OCI-LY7 (cell line): ENCODE results near the gene ZPBP2. TPM values are rescaled to one million over a fixed set of nuclear protein-coding genes. Genes with fewer than 3 reads are reported as not detected.
A peak's percentile ranks its signal among the peaks of the same experiment; 100 is the strongest.

ENCODE experiments used
- BruUV-seq: library from RNA; stranded (reverse); fragments of 400-500 nt; replicated peaks from 2 replicates; lab custom pipeline; 2021; lab: Mats Ljungman, UMichigan
- CTCF ChIA-PET: fragments of 300-600 bp; sonication (Branson Sonifier 250); formaldehyde crosslinking; loops from one replicate; lab custom pipeline; 2022; ENCODE audit warnings: antibody characterized with exemption; ENCODE audit not compliant: unreplicated experiment; lab: Charles Lee
- POLR2A ChIA-PET: fragments of 300-600 bp; sonication (Branson Sonifier 250); formaldehyde crosslinking; loops from one replicate; lab custom pipeline; 2022; ENCODE audit warnings: antibody characterized with exemption; lab: Charles Lee
- DNase-seq: peaks from one replicate; pipeline ENCODE4 v3.0.0-alpha.2; 2015; ENCODE audit warnings: low spot score
- H2AFZ ChIP-seq: fragments of 200-600 bp; sonication (generic), shearing (Covaris generic); 2 replicates; pipeline ENCODE4 v1.6.1; 2014; ENCODE audit warnings: mild to moderate bottlenecking, antibody characterized with exemption, low read length, moderate library complexity
- H3K27ac ChIP-seq: fragments of 200-600 bp; sonication (generic); 2 replicates; pipeline ENCODE4 v1.5.1; 2014; ENCODE audit warnings: mixed run types, low read depth, mild to moderate bottlenecking, moderate library complexity, low read length, inconsistent platforms; ENCODE audit not compliant: poor library complexity, severe bottlenecking
- H3K36me3 ChIP-seq: fragments of 200-600 bp; sonication (generic); 2 replicates; pipeline ENCODE4 v1.6.1; 2014; ENCODE audit warnings: mild to moderate bottlenecking, antibody characterized with exemption, low read length, moderate library complexity, mixed read lengths; ENCODE audit not compliant: insufficient read depth
- H3K4me1 ChIP-seq: fragments of 200-600 bp; sonication (generic); 2 replicates; pipeline ENCODE4 v1.5.1; 2014; ENCODE audit warnings: mild to moderate bottlenecking, low read length; ENCODE audit not compliant: insufficient read depth, poor library complexity, severe bottlenecking
- H3K4me2 ChIP-seq: fragments of 200-600 bp; sonication (generic); 2 replicates; pipeline ENCODE4 v1.6.1; 2014; ENCODE audit warnings: mild to moderate bottlenecking, low read length
- H3K4me3 ChIP-seq: fragments of 200-600 bp; sonication (generic); 2 replicates; pipeline ENCODE4 v1.5.1; 2014; ENCODE audit warnings: mild to moderate bottlenecking, low read depth, low read length; ENCODE audit not compliant: poor library complexity, severe bottlenecking
- H3K79me2 ChIP-seq: fragments of 200-600 bp; sonication (generic); 2 replicates; pipeline ENCODE4 v1.6.1; 2016; ENCODE audit warnings: low read depth, mild to moderate bottlenecking, low read length, moderate library complexity, mixed read lengths; ENCODE audit not compliant: insufficient read depth
- H3K9me2 ChIP-seq: fragments of 200-600 bp; sonication (generic); 2 replicates; pipeline ENCODE4 v1.6.1; 2016; ENCODE audit warnings: mild to moderate bottlenecking, low read length, mixed read lengths; ENCODE audit not compliant: insufficient read depth
- H3K9me3 ChIP-seq: fragments of 200-600 bp; sonication (generic); 2 replicates; pipeline ENCODE4 v1.6.1; 2014; ENCODE audit warnings: mild to moderate bottlenecking, mixed run types, low read length, mixed read lengths
- H4K20me1 ChIP-seq: fragments of 200-600 bp; sonication (generic); 2 replicates; pipeline ENCODE4 v1.6.1; 2014; ENCODE audit warnings: mild to moderate bottlenecking, antibody characterized with exemption, low read length, moderate library complexity, mixed read lengths; ENCODE audit not compliant: insufficient read depth
- CTCF ChIP-seq: fragments of 200-600 bp; sonication (generic); conservative IDR thresholded peaks from 2 replicates; pipeline ENCODE4 v1.5.1; 2014; ENCODE audit warnings: mild to moderate bottlenecking, antibody characterized with exemption, low read length, moderate library complexity, mixed read lengths
- EZH2phosphoT487 ChIP-seq: fragments of 200-600 bp; sonication (generic); IDR thresholded peaks from 2 replicates; pipeline ENCODE4 v1.6.1; 2018; ENCODE audit warnings: low read depth, borderline replicate concordance, mild to moderate bottlenecking, mixed run types, antibody characterized with exemption, low read length, moderate library complexity, mixed read lengths
- intact Hi-C: fragments of 100-400 bp; cut with micrococcal nuclease; formaldehyde crosslinking; loops from one replicate; pipeline ENCODE4 v1.10.0; 2022; ENCODE audit not compliant: unreplicated experiment
- total RNA-seq, 2 experiments: library from RNA; depleted of rRNA in 1 of 2; stranded (reverse); fragments of >200 nt in 1 of 2; shearing (Covaris generic) in 1 of 2; gene quantifications; 2 replicates each; pipeline ENCODE4 v1.2.3, GENCODE V29; 2014 to 2022

ZPBP2 gene
- total RNA-seq, 2 experiments from 2014 or later: not detected

GRCh38 chr17:39823407-39824054 lies 44.5 kb upstream of the ZPBP2 start:
- ChIA-PET POLR2A (no interaction called here), CTCF (interaction anchor here (1.1 kb wide), 1 partner anchor 25 kb away, joined by 3 read pairs; no protein-coding TSS in a partner anchor)
- peaks cover 27% of the 10 kb centered on the region for H3K4me1 ChIP-seq
- H3K9me2 ChIP-seq: no peaks in the 10 kb centered on the region
- no peak overlapping the region for H3K4me2 ChIP-seq
- no TSS peak for BruUV-seq
- H3K79me2 ChIP-seq: peaks cover 8% of the 10 kb centered on the region; the same call in 1 of the 2 replicates
- no peaks in the 10 kb centered on the region for H4K20me1 ChIP-seq
- H2AFZ ChIP-seq: no peak overlapping the region
- H3K9me3 ChIP-seq: peaks cover 41% of the 10 kb centered on the region
- H3K4me3 ChIP-seq: no peak overlapping the region
- no peak overlapping the region for H3K27ac ChIP-seq
- peak; percentile 71 for DNase-seq
- TF ChIP-seq CTCF (no peak), EZH2phosphoT487 (no peak)
- H3K36me3 ChIP-seq: peaks cover 100% of the 10 kb centered on the region
- intact Hi-C loops: no loop called here

GRCh38 chr17:39826334-39826733 lies 41.7 kb upstream of the ZPBP2 start:
- TF ChIP-seq EZH2phosphoT487 (no peak), CTCF (no peak)
- BruUV-seq: no TSS peak
- no peaks in the 10 kb centered on the region for H3K4me1 ChIP-seq
- no peak overlapping the region for H2AFZ ChIP-seq
- no peak overlapping the region for H3K27ac ChIP-seq
- peaks cover 100% of the 10 kb centered on the region for H3K36me3 ChIP-seq
- no peaks in the 10 kb centered on the region for H4K20me1 ChIP-seq
- H3K79me2 ChIP-seq: peaks cover 13% of the 10 kb centered on the region; the same call in 1 of the 2 replicates
- CTCF ChIA-PET: no interaction called here
- no peak for DNase-seq
- POLR2A ChIA-PET: interaction anchor here (1.1 kb wide), 1 partner anchor 8 kb away, joined by 4 read pairs; no protein-coding TSS in a partner anchor
- H3K9me2 ChIP-seq: no peaks in the 10 kb centered on the region
- no peak overlapping the region for H3K4me2 ChIP-seq
- H3K9me3 ChIP-seq: peaks cover 41% of the 10 kb centered on the region
- intact Hi-C loops: no loop called here
- no peak overlapping the region for H3K4me3 ChIP-seq

DNA sequence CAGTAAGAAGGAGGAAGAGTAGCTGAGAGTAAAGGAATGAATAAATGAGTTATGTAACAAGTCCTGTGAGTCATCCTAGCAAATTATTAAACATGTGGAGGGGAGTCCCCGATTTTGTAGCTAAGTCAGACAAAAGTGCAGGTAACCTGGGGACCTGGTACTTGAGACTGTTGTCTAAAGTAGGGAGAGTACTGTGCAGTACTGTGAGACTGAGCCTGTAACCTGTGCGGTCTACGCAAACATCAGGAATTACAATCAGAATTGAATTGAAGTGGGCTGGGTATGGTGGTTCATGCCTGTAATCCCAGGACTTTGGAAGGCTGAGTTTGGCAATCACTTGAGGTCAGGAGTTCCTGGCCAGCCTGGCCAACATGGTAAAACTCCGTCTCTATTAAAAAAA lies 39.6 kb upstream of the ZPBP2 start:
- intact Hi-C loops: no loop called here
- Histone ChIP-seq H3K79me2 (peaks cover 33% of the 10 kb centered on the region; the same call in 1 of the 2 replicates), H3K4me1 (no peaks in the 10 kb centered on the region), H3K9me2 (no peaks in the 10 kb centered on the region), H3K36me3 (peaks cover 98% of the 10 kb centered on the region), H3K4me3 (no peak overlapping the region), H4K20me1 (no peaks in the 10 kb centered on the region), H3K9me3 (peaks cover 33% of the 10 kb centered on the region), H3K4me2 (no peak overlapping the region), H2AFZ (no peak overlapping the region), H3K27ac (no peak overlapping the region)
- ChIA-PET CTCF (no interaction called here), POLR2A (no interaction called here)
- no peak for DNase-seq
- BruUV-seq: no TSS peak
- TF ChIP-seq CTCF (no peak), EZH2phosphoT487 (no peak)
